Right lobe of liver (tissue), 4 donors: Measurements from ENCODE around the gene MFSD6.

Source experiments
- POLR2A ChIP-seq: fragments of 450-650 bp; IDR thresholded peaks from one replicate; pipeline ENCODE4 v1.6.1; 2017; ENCODE audit warnings: antibody characterized with exemption, mild to moderate bottlenecking
- TF ChIP-seq, protein P1 (sequence below), 4 donors: fragments of 200-600 bp in 3 of 4; fragments of 450-650 bp in 1 of 4; IDR thresholded peaks; one replicate each; pipeline versions ENCODE4 v1.5.1 to v1.8.0; 2016 to 2022; ENCODE audit warnings: antibody characterized with exemption in 4 of 4, mild to moderate bottlenecking in 2 of 4
- donor health status: DM: no; HTN: no; CAD: no.
- donor health status: DM: no; HTN: no; CAD: no.
- donor health status: DM: no; HTN: yes; CAD: no.

DNA sequence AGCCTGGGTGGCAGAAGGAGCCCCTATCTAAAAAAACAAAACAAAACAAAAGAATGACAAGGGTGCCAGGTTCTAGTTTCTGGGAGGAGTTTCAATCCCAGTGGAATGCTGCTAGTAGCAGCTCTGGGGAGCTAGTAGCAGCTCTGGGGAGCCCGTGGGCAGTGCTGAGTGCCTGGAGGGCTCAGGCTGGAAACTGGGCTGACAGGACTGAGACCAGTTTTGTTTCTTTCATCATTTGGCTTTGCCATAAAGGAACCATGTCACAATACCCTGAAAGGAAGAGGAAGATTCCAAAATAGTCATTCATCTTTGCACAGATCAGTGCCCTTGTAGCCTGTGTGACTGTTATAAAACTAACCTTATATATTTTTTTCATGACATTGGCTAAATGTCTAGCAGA is 10.6 kb downstream of the MFSD6 start:
- TF ChIP-seq, protein P1, sequence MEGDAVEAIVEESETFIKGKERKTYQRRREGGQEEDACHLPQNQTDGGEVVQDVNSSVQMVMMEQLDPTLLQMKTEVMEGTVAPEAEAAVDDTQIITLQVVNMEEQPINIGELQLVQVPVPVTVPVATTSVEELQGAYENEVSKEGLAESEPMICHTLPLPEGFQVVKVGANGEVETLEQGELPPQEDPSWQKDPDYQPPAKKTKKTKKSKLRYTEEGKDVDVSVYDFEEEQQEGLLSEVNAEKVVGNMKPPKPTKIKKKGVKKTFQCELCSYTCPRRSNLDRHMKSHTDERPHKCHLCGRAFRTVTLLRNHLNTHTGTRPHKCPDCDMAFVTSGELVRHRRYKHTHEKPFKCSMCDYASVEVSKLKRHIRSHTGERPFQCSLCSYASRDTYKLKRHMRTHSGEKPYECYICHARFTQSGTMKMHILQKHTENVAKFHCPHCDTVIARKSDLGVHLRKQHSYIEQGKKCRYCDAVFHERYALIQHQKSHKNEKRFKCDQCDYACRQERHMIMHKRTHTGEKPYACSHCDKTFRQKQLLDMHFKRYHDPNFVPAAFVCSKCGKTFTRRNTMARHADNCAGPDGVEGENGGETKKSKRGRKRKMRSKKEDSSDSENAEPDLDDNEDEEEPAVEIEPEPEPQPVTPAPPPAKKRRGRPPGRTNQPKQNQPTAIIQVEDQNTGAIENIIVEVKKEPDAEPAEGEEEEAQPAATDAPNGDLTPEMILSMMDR (IDR thresholded peaks at IDR 0.05): no peak
- TF ChIP-seq POLR2A: no peak
